Measurements from ENCODE around the gene NFKBIE. TPM values are rescaled to one million over a fixed set of nuclear protein-coding genes. Genes with fewer than 3 reads are reported as not detected.

Gene NFKBIE
- total RNA-seq, 1 experiment from 2014 or later = 32.7 TPM

GRCh38 chr6:44250718-44251123, 14.6 kb downstream of the NFKBIE start:
- peak overlapping the region; percentile 88 for H3K4me3 Mint-ChIP-seq (ENCODE audit: low read depth, unreplicated experiment)
- H3K9me3 Mint-ChIP-seq (ENCODE audit: low read depth, unreplicated experiment) = no peaks in the 10 kb centered on the region
- intact Hi-C loops (cut with micrococcal nuclease; ENCODE audit: unreplicated experiment) = no loop called here
- TF ChIP-seq CTCF (IDR thresholded peaks at IDR 0.05; ENCODE audit: unreplicated experiment) = no peak
- CTCF ChIA-PET = no interaction called here
- DNase-seq = no peak
- peaks cover 68% of the 10 kb centered on the region for H3K4me1 Mint-ChIP-seq (ENCODE audit: low read depth, unreplicated experiment)
- peak overlapping the region; percentile 99 for H3K27ac Mint-ChIP-seq (ENCODE audit: unreplicated experiment)
- H3K36me3 Mint-ChIP-seq (ENCODE audit: insufficient read depth, unreplicated experiment) = peaks cover 100% of the 10 kb centered on the region
- no peaks in the 10 kb centered on the region for H3K27me3 Mint-ChIP-seq (ENCODE audit: unreplicated experiment)
- BruUV-seq (replicated peaks) = no TSS peak

- TSS peak; percentile 29 for BruUV-seq (replicated peaks)
- intact Hi-C loops (cut with micrococcal nuclease; ENCODE audit: unreplicated experiment) = no loop called here
- peaks cover 68% of the 10 kb centered on the region for H3K4me1 Mint-ChIP-seq (ENCODE audit: low read depth, unreplicated experiment)
- H3K27me3 Mint-ChIP-seq (ENCODE audit: unreplicated experiment) = no peaks in the 10 kb centered on the region
- H3K9me3 Mint-ChIP-seq (ENCODE audit: low read depth, unreplicated experiment) = no peaks in the 10 kb centered on the region
- no peak for TF ChIP-seq CTCF (IDR thresholded peaks at IDR 0.05; ENCODE audit: unreplicated experiment)
- DNase-seq = no peak
- peak overlapping the region; percentile 99 for H3K27ac Mint-ChIP-seq (ENCODE audit: unreplicated experiment)
- CTCF ChIA-PET = no interaction called here
- peaks cover 100% of the 10 kb centered on the region for H3K36me3 Mint-ChIP-seq (ENCODE audit: insufficient read depth, unreplicated experiment)
- peak overlapping the region; percentile 88 for H3K4me3 Mint-ChIP-seq (ENCODE audit: low read depth, unreplicated experiment)
Measured at GRCh38 chr6:44250067-44250717, 15.2 kb downstream of the NFKBIE start.

GRCh38 chr6:44249082-44249748, 16.1 kb downstream of the NFKBIE start:
- H3K9me3 Mint-ChIP-seq (ENCODE audit: low read depth, unreplicated experiment) = no peaks in the 10 kb centered on the region
- no TSS peak for BruUV-seq (replicated peaks)
- no peaks in the 10 kb centered on the region for H3K27me3 Mint-ChIP-seq (ENCODE audit: unreplicated experiment)
- no peak for TF ChIP-seq CTCF (IDR thresholded peaks at IDR 0.05; ENCODE audit: unreplicated experiment)
- H3K4me3 Mint-ChIP-seq (ENCODE audit: low read depth, unreplicated experiment) = peak overlapping the region; percentile 88
- no peak for DNase-seq
- CTCF ChIA-PET = no interaction called here
- intact Hi-C loops (cut with micrococcal nuclease; ENCODE audit: unreplicated experiment) = no loop called here
- H3K4me1 Mint-ChIP-seq (ENCODE audit: low read depth, unreplicated experiment) = peaks cover 61% of the 10 kb centered on the region
- peak overlapping the region; percentile 99 for H3K27ac Mint-ChIP-seq (ENCODE audit: unreplicated experiment)
- H3K36me3 Mint-ChIP-seq (ENCODE audit: insufficient read depth, unreplicated experiment) = peaks cover 96% of the 10 kb centered on the region

- H3K4me3 Mint-ChIP-seq (ENCODE audit: low read depth, unreplicated experiment) = peak overlapping the region; percentile 88
- peak overlapping the region; percentile 99 for H3K27ac Mint-ChIP-seq (ENCODE audit: unreplicated experiment)
- H3K27me3 Mint-ChIP-seq (ENCODE audit: unreplicated experiment) = no peaks in the 10 kb centered on the region
- no peak for DNase-seq
- no peaks in the 10 kb centered on the region for H3K9me3 Mint-ChIP-seq (ENCODE audit: low read depth, unreplicated experiment)
- intact Hi-C loops (cut with micrococcal nuclease; ENCODE audit: unreplicated experiment) = no loop called here
- H3K4me1 Mint-ChIP-seq (ENCODE audit: low read depth, unreplicated experiment) = peaks cover 56% of the 10 kb centered on the region
- no peak for TF ChIP-seq CTCF (IDR thresholded peaks at IDR 0.05; ENCODE audit: unreplicated experiment)
- CTCF ChIA-PET = no interaction called here
- no TSS peak for BruUV-seq (replicated peaks)
- peaks cover 90% of the 10 kb centered on the region for H3K36me3 Mint-ChIP-seq (ENCODE audit: insufficient read depth, unreplicated experiment)
Measured at GRCh38 chr6:44248579-44248978, 16.8 kb downstream of the NFKBIE start.
